ENCODE data around the gene NHLRC4. TPM values are rescaled to one million over a fixed set of nuclear protein-coding genes. Genes with fewer than 3 reads are reported as not detected.
A peak's percentile ranks its signal among the peaks of the same experiment; 100 is the strongest.

The NHLRC4 gene
- total and polyA plus RNA-seq, 2 of the 13 experiments (the other 11 are each of a cell fraction or from before 2014, with no cell fraction given) = 0.40 to 0.59 TPM

DNA sequence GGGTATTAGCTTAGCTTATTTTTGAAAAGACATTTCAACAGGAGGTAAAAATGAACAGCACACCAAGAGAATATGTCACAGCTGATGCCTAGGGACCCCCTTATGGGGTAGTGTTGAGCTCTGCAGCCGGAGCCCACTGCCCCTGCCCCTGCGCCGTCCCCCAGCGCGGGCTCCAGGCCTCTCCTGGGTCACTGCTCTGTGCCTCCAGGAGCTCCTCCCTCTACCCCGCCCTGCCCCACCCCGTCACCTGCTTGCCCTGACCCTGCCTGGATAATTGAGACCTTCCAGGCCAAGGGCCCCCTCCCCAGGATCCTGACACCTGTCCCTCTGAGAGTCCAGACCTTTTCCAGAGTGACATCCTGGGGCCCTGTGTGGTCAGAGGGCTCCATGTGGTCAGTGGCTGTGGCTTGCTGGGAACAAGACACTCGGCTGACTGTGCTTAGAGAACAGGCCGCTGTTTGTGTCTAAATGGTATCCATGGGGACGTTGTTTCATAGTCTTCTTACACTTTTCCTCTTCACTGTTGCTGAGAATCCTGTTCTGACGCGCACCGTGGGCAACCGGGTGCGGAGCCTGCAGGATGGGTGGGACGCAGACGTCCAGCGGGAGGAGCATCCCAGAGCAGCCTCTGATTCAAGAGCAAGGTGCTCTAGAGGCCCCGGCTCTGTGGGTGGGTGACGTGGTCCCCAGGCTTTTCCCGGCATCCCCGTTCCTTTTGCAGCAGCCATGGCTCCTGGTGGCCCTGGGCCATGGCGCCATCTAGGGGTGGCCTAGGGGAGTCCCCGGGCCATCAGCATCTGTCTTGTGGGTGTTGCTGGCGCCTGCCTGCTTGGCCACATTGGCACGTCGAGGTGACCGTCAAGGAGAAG, 43.9 kb downstream of the NHLRC4 start:
- ATAC-seq = peak; percentile 90
- 50% methylated on average over 18 of the region's 28 CpGs for WGBS (ENCODE audit: low lambda C conversion rate)
- intact Hi-C loops (cut with micrococcal nuclease; ENCODE audit: unreplicated experiment) (no loop called here), in situ Hi-C loops (cut with HindIII; ENCODE audit: extremely low pct_ligation_motif_present, low pct_unique_long_range_greater_than_20kb) (no loop called here)
- Histone ChIP-seq H2AFZ (ENCODE audit: low read length) (no peak overlapping the region), H3K4me2 (ENCODE audit: low read depth, low read length) (peak overlapping the region; percentile 57), H3K4me3 (replicated peaks in 1 of 3; ENCODE audit: insufficient read depth in 1 of 3, low read depth in 2 of 3, low read length in 3 of 3) (peak overlapping the region; percentile 21 to 47 (median 42); a peak in 4 of 6 replicates), H3K9ac (ENCODE audit: insufficient read depth, low read depth, low read length) (peak overlapping the region; percentile 46), H3K4me1 (ENCODE audit: insufficient read depth, low read length) (peaks cover 17% of the 10 kb centered on the region), H4K20me1 (ENCODE audit: insufficient read depth, low read length) (no peaks in the 10 kb centered on the region), H3K27ac (ENCODE audit: extremely low read length, insufficient read depth, low read length) (peak overlapping the region; percentile 49), H3K79me2 (ENCODE audit: insufficient read depth, low read length) (peaks cover 2% of the 10 kb centered on the region), H3K9me3 (ENCODE audit: low read length) (no peaks in the 10 kb centered on the region), H3K27me3 (ENCODE audit: control insufficient read depth in 1 of 2, insufficient read depth in 2 of 2, low read length in 2 of 2) (no peaks in the 10 kb centered on the region), H3K36me3 (replicated peaks in 1 of 2; ENCODE audit: control insufficient read depth in 1 of 2, insufficient read depth in 2 of 2, low read length in 2 of 2) (peaks cover 1 to 9% of the 10 kb centered on the region in 2 experiments; a peak in 1 of 5 replicates)
- peak; percentile 73 for DNase-seq (ENCODE audit: low spot score)
- CTCF ChIA-PET (ENCODE audit: low intra/inter-chr PET ratio, low total read pairs) = interaction anchor here (0.6 to 1.7 kb wide), 3 partner anchors 31 to 75 kb away, joined by 3 to 11 read pairs (median 3); no protein-coding TSS in a partner anchor
- POLR2A ChIA-PET = no interaction called here
- peak; percentile 58 for FAIRE-seq
- no TSS peak for BruUV-seq (replicated peaks)
- TF ChIP-seq, protein P1, sequence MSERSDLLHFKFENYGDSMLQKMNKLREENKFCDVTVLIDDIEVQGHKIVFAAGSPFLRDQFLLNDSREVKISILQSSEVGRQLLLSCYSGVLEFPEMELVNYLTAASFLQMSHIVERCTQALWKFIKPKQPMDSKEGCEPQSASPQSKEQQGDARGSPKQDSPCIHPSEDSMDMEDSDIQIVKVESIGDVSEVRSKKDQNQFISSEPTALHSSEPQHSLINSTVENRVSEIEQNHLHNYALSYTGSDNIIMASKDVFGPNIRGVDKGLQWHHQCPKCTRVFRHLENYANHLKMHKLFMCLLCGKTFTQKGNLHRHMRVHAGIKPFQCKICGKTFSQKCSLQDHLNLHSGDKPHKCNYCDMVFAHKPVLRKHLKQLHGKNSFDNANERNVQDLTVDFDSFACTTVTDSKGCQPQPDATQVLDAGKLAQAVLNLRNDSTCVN (CRISPR knock-in tag; IDR thresholded peaks at IDR 0.05; ENCODE audit: borderline replicate concordance) = peak; percentile 79; the same call in 1 of the 2 replicates
- TF ChIP-seq, protein P2, sequence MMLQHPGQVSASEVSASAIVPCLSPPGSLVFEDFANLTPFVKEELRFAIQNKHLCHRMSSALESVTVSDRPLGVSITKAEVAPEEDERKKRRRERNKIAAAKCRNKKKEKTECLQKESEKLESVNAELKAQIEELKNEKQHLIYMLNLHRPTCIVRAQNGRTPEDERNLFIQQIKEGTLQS (CRISPR knock-in tag; IDR thresholded peaks at IDR 0.05) = 0 out of 2 replicates have a peak, but pooled peaks have one; percentile 44
- TF ChIP-seq THAP11 (CRISPR knock-in tag; IDR thresholded peaks at IDR 0.05) (peak; percentile 77), NONO (IDR thresholded peaks at IDR 0.05) (no peak), NONO (CRISPR knock-in tag; conservative IDR thresholded peaks at IDR 0.05) (no peak), STAG1 (CRISPR knock-in tag; IDR thresholded peaks at IDR 0.05) (peak; percentile 82), PITX1 (CRISPR knock-in tag; IDR thresholded peaks at IDR 0.05) (no peak), ZFY (CRISPR knock-in tag; IDR thresholded peaks at IDR 0.05) (no peak), KAT8 (CRISPR knock-in tag; IDR thresholded peaks at IDR 0.05) (peak; percentile 24; the same call in 1 of the 2 replicates), SNAI1 (CRISPR knock-in tag; IDR thresholded peaks at IDR 0.05; ENCODE audit: borderline replicate concordance) (0 out of 2 replicates have a peak, but pooled peaks have one; percentile 35), ZNF598 (CRISPR knock-in tag; IDR thresholded peaks at IDR 0.05; ENCODE audit: borderline replicate concordance) (0 out of 2 replicates have a peak, but pooled peaks have one; percentile 58), ERF (CRISPR knock-in tag; IDR thresholded peaks at IDR 0.05) (peak; percentile 50; the same call in 1 of the 2 replicates), ZNF747 (CRISPR knock-in tag; IDR thresholded peaks at IDR 0.05; ENCODE audit: borderline replicate concordance) (no peak), ZBTB38 (CRISPR knock-in tag; IDR thresholded peaks at IDR 0.05) (peak; percentile 69)
- TF ChIP-seq, protein P3, sequence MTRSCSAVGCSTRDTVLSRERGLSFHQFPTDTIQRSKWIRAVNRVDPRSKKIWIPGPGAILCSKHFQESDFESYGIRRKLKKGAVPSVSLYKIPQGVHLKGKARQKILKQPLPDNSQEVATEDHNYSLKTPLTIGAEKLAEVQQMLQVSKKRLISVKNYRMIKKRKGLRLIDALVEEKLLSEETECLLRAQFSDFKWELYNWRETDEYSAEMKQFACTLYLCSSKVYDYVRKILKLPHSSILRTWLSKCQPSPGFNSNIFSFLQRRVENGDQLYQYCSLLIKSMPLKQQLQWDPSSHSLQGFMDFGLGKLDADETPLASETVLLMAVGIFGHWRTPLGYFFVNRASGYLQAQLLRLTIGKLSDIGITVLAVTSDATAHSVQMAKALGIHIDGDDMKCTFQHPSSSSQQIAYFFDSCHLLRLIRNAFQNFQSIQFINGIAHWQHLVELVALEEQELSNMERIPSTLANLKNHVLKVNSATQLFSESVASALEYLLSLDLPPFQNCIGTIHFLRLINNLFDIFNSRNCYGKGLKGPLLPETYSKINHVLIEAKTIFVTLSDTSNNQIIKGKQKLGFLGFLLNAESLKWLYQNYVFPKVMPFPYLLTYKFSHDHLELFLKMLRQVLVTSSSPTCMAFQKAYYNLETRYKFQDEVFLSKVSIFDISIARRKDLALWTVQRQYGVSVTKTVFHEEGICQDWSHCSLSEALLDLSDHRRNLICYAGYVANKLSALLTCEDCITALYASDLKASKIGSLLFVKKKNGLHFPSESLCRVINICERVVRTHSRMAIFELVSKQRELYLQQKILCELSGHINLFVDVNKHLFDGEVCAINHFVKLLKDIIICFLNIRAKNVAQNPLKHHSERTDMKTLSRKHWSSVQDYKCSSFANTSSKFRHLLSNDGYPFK (CRISPR knock-in tag; IDR thresholded peaks at IDR 0.05; ENCODE audit: borderline replicate concordance) = 0 out of 2 replicates have a peak, but pooled peaks have one; percentile 33
- TF ChIP-seq, protein P4, sequence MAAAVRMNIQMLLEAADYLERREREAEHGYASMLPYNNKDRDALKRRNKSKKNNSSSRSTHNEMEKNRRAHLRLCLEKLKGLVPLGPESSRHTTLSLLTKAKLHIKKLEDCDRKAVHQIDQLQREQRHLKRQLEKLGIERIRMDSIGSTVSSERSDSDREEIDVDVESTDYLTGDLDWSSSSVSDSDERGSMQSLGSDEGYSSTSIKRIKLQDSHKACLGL (CRISPR knock-in tag; IDR thresholded peaks at IDR 0.05) = peak; percentile 60; the same call in 1 of the 2 replicates
